GOT3 (cell line): ENCODE results near the gene MPRIP.
"Not testable (repeated sequence)": the region's sequence is repeated elsewhere in the genome, so short reads cannot be mapped to it uniquely, and the experiment has no call there.

Source experiments
- DNase-seq: peaks from one replicate; lab custom pipeline; 2025; ENCODE audit warnings: mixed read lengths; lab: John Stamatoyannopoulos, UW

MPRIP gene

GRCh38 chr17:17127156-17127555, 84.9 kb downstream of the MPRIP start:
- DNase-seq: no peak

DNA sequence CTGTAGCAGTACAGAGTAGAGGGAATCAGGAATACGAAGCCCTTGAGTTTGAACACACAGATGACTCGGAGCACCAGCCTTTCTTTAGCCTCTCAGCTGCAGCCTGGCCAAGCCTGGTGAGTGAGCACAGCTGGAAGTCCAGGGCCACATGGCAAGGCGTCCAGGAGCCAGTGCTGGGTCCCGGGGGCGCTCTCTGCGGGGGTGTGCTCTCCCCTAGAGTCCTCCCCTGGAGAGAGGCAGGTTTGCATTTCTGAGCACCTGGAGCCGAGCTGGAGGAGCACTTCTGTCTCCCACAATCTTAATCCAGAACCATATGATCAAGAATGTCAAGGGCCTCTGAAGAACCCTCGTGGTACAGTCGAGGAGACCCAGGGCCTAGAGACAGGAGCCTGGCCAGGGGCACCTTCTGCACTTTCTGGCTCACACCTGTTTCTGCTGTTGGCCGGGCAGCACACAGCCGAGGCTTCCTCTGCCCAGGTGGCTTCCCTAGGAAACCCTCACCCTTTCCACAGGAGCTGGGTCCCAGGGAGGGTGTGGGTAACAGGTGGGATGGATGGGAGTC, 85.6 kb downstream of the MPRIP start:
- no peak for DNase-seq

- DNase-seq: no peak
These were observed 86.3 kb downstream of the MPRIP start for GRCh38 chr17:17128476-17129075.

GRCh38 chr17:17129466-17129865, 87.2 kb downstream of the MPRIP start:
- DNase-seq: no peak

- no peak for DNase-seq
These were observed 88.0 kb downstream of the MPRIP start for GRCh38 chr17:17130077-17130844.

DNA sequence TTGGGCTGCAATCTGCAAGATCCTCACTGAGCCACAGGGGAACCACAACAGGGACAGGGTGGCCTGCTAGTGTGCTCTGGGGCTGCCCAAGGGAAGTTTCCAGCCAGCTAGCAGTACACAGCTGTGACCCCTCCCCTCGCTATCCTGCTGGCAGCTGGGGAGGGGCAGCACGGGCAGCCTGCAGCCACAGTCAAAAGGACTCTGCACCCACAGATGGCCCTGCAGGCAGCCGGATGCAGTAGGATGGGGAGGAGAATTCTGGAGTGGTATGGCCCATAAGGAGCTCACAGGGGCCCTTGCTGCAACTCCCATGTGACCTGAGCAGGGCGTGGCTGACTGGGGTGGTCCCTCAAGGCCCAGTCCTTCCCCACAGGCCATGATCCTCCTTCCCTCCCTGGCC, 89.6 kb downstream of the MPRIP start:
- no peak for DNase-seq

DNA sequence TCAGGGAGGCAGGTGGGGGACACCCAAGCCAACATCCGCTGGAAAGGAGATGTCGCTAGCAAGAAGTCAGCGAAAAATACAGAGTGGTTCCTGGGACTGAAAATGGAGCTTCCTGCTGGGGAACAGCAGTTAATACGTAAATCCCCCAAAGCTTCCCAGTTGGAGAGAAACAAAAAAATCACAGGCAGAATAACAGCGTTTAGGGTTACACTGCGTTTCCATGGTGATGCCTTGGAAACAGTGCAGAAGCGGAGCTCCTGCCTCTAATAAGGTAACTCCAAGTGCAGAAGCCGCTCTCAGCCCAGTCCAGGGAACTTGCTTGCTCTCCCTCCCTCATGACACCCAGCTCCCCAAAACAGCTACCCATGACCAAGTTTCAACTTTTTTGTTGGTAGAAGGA, 90.5 kb downstream of the MPRIP start:
- DNase-seq: no peak

- DNase-seq: no peak
These were observed 92.0 kb downstream of the MPRIP start for GRCh38 chr17:17134051-17134956.

DNA sequence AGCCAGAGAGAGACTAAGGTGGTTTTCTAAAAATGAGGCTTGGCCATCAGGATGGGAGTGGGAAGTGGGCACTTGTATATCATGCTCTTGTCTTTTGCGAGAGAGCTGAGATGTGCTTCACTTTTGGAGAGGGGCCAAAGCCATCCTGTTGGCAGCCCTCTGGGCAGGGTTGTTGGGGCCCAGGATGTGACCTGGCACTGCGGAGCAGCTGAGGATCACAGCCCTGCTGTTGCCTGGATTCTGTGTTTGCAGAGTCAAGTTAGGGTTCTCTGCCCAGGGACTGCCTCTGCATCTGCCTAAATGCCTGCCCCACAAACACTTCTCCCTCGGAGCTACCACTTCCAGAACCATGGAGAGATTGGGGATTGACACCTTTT, 92.7 kb downstream of the MPRIP start:
- no peak for DNase-seq

- DNase-seq: not testable (repeated sequence)
These were observed 94.0 kb downstream of the MPRIP start for GRCh38 chr17:17136221-17136620.

DNA sequence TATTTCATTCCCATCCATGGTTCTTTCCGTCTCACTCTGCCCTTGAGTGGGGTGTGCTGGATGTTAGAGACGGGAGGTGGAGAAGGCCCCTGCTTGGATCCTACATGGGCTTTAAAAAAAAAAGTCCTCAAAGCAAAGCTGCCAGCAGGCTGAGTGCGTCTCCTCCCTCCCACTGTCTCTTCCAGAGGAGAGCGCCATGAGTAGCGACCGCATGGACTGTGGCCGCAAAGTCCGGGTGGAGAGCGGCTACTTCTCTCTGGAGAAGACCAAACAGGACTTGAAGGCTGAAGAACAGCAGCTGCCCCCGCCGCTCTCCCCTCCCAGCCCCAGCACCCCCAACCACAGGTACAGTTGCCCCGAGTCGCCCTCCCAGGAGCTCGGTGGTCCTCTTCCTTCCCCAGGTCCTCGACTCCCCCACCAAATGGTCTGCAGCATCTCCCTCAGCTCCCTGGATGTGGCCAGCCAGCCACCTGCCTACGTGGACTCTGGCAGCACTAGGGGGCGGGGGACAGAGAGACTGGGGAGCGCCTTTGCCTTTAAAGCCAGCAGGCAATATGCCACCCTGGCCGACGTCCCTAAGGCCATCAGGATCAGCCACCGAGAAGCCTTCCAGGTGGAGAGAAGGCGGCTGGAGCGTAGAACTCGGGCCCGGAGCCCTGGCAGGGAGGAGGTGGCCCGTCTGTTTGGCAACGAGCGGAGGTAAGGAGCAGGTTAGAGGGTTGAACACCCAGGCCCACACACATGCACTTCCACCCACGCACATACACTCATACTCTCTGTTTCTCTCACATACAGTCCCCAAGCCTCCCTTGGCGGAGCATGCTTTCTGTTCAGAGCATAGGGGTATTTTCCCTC, 95.7 kb downstream of the MPRIP start:
- no peak for DNase-seq

DNA sequence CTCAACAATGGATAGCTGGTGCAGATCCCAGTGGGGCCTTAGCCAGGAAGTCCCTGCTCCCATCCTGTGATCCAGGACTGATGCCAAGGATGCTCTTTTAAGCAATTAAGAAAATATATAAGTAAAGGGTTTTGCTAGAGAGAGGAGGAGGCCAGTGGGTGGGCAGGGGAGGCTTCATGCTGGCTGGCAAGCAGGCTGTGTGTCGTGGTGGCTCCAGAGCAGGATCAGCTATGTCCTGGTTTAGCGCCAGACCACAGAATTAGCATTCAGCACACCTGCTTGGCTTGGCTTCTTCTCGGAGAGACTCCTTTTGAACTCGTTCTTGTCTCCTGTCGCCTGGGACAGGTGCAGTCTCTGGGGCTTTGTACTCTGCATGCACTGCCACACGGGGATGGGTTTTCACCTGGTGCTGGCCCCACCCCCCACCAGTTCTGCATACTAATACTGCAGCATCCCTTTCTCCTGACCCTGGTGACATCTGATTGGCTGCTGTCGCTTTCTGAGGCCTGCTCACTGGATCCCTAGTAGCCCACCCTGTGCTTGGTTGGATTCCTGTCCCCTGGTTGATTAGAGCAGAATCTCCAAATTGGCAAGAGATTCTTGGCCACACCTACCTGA, 97.8 kb downstream of the MPRIP start:
- no peak for DNase-seq

GRCh38 chr17:17140590-17140980, 98.3 kb downstream of the MPRIP start:
- no peak for DNase-seq

DNA sequence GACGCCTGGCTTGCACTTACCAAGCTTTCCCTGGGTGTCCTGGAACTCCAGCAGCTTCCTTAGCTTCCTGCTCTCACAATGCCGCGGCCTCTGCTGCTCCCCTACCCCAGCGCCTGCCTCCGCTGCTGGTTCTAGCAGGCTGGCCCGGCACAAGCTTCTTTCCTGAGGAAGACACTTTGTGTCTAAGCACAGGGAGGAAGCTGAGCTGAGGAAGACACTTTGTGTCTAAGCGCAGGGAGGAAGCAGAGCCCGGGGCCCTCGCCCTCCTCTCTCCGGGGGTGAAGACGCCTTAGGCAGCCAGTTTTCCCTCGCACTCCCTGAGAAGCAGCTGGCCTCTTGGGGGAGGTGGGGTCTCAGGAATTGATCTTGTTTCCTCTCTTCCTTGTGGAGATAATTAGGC, 99.0 kb downstream of the MPRIP start:
- DNase-seq: no peak

- DNase-seq: no peak
These were observed 99.7 kb downstream of the MPRIP start for GRCh38 chr17:17141860-17142552.

DNA sequence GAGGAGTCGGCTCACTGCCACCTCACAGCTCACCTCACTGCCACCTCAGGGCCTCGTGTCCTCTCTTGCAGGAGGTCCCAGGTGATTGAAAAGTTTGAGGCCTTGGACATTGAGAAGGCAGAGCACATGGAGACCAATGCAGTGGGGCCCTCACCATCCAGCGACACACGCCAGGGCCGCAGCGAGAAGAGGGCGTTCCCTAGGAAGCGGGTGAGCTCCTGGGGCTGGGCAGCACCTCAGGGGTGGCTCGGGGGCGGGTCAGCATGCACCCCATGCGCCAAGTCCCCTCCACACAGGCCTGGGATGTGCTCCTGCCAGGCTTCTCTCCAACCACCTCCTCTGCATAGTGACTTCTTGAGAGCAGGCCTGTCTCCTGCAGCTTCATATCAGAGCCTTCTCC, 100.3 kb downstream of the MPRIP start:
- no peak for DNase-seq

- DNase-seq: no peak
These were observed 101.2 kb downstream of the MPRIP start for GRCh38 chr17:17143501-17143900.

DNA sequence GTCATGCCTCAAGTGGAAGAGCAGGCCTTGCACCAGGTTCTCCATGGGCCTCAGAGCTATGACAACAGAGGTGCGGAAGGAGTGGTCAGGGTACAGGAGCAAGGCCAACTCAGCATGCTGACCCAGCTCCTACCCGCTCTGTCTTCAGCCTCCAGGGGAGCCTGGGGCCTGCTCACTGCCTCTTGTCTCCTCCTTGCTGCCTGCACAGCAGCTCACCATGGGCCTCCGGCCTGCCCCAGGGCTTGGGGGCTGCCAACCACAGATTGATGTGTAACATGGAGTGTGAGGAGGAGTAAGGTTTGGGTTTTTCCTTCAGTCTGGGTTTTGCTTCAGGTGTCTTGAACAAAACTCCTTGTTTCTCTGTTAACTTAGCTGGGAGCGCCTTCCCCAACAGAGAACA, 101.8 kb downstream of the MPRIP start:
- DNase-seq: no peak

DNA sequence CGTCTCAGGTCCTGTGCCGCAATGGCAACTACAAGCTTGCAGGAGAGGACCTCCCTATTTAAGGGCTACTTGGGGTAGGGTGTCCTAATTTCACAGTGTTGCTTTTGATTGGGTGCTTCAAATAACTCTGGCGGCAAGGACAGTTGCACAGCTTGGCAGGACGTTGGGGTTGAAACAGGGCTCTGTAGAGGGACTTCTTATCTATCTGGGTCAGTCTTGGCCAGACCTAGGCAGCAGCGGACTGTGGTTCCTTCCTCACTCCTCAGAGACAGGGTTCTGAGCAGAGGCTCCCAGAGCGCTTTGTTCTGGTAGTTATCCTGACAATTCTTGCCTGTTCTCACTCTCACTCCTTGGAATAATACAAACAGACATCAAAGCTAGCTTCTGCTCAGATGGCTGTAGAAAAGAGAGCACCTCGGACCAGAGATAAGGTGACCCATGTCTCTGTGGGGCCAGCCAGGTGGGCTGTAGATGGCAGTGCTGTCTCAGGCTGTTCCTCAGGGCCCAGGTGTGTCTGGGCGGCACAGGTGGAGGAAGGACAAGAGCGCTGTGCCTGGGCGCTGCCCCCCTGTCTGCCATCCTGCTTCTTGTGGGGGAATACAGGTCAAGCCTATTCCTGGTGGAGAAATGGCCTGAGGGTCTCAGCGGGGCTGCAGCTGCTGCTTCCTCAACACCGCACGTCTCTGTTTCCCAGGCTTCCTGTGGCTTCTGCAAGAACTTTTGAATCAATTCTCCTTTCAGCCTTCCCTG, 102.8 kb downstream of the MPRIP start:
- DNase-seq: no peak
